ENCODE results near the gene LONRF2. TPM values are rescaled to one million over a fixed set of nuclear protein-coding genes. Genes with fewer than 3 reads are reported as not detected.

Gene LONRF2
- total and polyA plus RNA-seq, 2 of the 13 experiments (the other 11 are each of a cell fraction or from before 2014, with no cell fraction given): not detected

- peak; percentile 59; the same call in 1 of the 2 replicates for TF ChIP-seq ARID5B (CRISPR knock-in tag; IDR thresholded peaks at IDR 0.05)
- no peak for TF ChIP-seq ZNF570 (CRISPR knock-in tag; IDR thresholded peaks at IDR 0.05; ENCODE audit: borderline replicate concordance)
- TF ChIP-seq ZNF549 (CRISPR knock-in tag; IDR thresholded peaks at IDR 0.05): no peak
- peak; percentile 56; the same call in 1 of the 2 replicates for TF ChIP-seq ETV5 (CRISPR knock-in tag; IDR thresholded peaks at IDR 0.05; ENCODE audit: borderline replicate concordance)
- TF ChIP-seq GMEB2 (CRISPR knock-in tag; IDR thresholded peaks at IDR 0.05; ENCODE audit: low read depth): no peak
- no peak for TF ChIP-seq SOX13 (IDR thresholded peaks at IDR 0.05)
- 0 out of 4 replicates have a peak, but pooled peaks of 1 of the 2 experiments have one; percentile 26 for TF ChIP-seq SOX13 (CRISPR knock-in tag; conservative IDR thresholded peaks at IDR 0.05 in 1 of 2, IDR thresholded peaks at IDR 0.05 in 1 of 2)
- TF ChIP-seq ZNF224 (CRISPR knock-in tag; IDR thresholded peaks at IDR 0.05): no peak
- no peak for TF ChIP-seq PRDM4 (CRISPR knock-in tag; IDR thresholded peaks at IDR 0.05; ENCODE audit: borderline replicate concordance)
- TF ChIP-seq ZNF414 (CRISPR knock-in tag; IDR thresholded peaks at IDR 0.05): no peak
- no peak for TF ChIP-seq ZNF10 (CRISPR knock-in tag; IDR thresholded peaks at IDR 0.05; ENCODE audit: borderline replicate concordance, low read depth)
- no peak for TF ChIP-seq ZNF891 (CRISPR knock-in tag; IDR thresholded peaks at IDR 0.05)
- no peak for TF ChIP-seq TFDP2 (CRISPR knock-in tag; IDR thresholded peaks at IDR 0.05)
- no peak for TF ChIP-seq HMGXB4 (CRISPR knock-in tag; IDR thresholded peaks at IDR 0.05; ENCODE audit: borderline replicate concordance in 1 of 2, low read depth in 1 of 2)
- peak; percentile 65; the same call in 1 of the 2 replicates for TF ChIP-seq CEBPB (IDR thresholded peaks at IDR 0.05; ENCODE audit: borderline replicate concordance, low read depth, low read length)
Observed at GRCh38 chr2:100291152-100291970, 30.9 kb downstream of the LONRF2 start (continued).
